ENCODE results near the gene MAF.

- no peak for TF ChIP-seq CTCF (IDR thresholded peaks at IDR 0.05)
- TF ChIP-seq POLR2A (IDR thresholded peaks at IDR 0.05), result no peak
Measured at GRCh38 chr16:79613009-79613408, 12.5 kb upstream of the MAF start.
